ENCODE measurements around the gene GRIN3A.

Gene GRIN3A

DNA sequence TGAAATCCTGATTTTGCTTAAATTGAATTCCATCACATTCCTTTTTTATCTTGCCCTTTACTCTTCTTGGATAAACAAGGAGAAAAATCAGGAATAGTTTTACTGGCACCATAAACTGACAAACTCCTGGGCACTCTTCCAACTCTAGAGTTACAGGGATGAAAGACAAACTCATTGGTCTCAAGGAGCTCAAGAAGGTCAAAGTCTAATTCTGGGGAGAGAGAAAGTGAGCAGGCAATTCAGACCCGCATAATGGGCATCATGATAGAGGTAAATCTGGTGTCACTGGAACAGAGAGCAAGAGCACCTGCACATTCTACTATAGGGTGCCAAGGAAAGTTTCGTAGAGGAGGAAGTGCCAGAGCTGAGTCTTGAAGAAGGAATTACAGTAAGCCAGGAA lies 64.8 kb downstream of the GRIN3A start:
- WGBS (ENCODE audit: insufficient coverage, insufficient read length) = no CpG with 5 or more reads among the region's 2 CpGs
- Histone ChIP-seq H3K9me3 (ENCODE audit: control insufficient read depth, insufficient read depth, low read length) (no peaks in the 10 kb centered on the region; the same call in 1 of the 2 replicates), H3K27ac (ENCODE audit: low read length) (no peak overlapping the region), H3K4me1 (ENCODE audit: control insufficient read depth, insufficient read depth, low read length) (no peaks in the 10 kb centered on the region), H3K27me3 (ENCODE audit: control insufficient read depth, insufficient read depth, low read length) (no peaks in the 10 kb centered on the region), H3K36me3 (ENCODE audit: control insufficient read depth, insufficient read depth, low read length) (no peaks in the 10 kb centered on the region), H3K4me3 (ENCODE audit: low read length) (no peak overlapping the region)
- no peak for DNase-seq (ENCODE audit: low read depth, low spot score)

DNA sequence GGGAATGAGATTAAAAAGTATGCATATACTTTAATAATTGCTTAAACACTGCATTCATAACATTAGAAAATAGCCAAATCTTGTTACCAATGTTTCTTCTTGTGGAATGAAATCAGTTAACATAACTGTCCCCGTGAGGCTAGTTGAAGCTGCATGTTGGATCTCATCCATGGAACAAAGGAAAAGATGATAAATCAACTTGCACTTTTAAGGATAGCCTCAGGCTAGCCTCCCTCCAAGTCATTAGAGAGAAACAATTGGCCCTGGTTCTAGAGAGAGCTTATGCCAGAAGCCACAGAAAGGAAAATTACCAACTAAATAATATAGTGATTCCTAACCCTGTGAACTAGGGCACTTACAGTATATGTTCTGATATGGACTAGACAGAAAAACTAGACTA lies 66.9 kb downstream of the GRIN3A start:
- Histone ChIP-seq H3K4me3 (ENCODE audit: low read length) (no peak overlapping the region), H3K27ac (ENCODE audit: low read length) (no peak overlapping the region), H3K36me3 (ENCODE audit: control insufficient read depth, insufficient read depth, low read length) (no peaks in the 10 kb centered on the region), H3K4me1 (ENCODE audit: control insufficient read depth, insufficient read depth, low read length) (no peaks in the 10 kb centered on the region), H3K9me3 (ENCODE audit: control insufficient read depth, insufficient read depth, low read length) (no peaks in the 10 kb centered on the region; the same call in 1 of the 2 replicates), H3K27me3 (ENCODE audit: control insufficient read depth, insufficient read depth, low read length) (no peaks in the 10 kb centered on the region)
- WGBS (ENCODE audit: insufficient coverage, insufficient read length) = no CpG with 5 or more reads among the region's 1 CpG
- DNase-seq (ENCODE audit: low read depth, low spot score) = no peak

DNA sequence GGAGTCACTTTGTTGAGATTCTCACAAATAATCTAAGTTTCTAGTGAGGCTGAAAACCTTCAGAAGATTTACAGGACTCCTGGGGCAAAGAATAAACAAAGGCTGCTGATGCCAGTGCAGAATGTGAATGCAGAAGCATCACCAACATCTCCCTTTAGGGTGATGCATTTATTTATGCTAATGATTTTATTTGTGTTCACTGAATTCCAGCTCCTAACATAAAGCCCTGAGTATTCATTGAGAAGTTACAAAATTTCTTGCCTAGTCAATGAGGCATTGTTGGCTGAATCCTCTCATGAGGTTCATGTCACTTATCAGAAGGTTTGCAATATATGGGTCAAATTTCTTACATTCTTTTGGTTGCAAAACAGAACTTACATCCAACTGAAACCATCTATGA lies 70.0 kb downstream of the GRIN3A start:
- H3K9me3 ChIP-seq (ENCODE audit: control insufficient read depth, insufficient read depth, low read length) = no peaks in the 10 kb centered on the region; the same call in 1 of the 2 replicates
- no peaks in the 10 kb centered on the region for H3K4me1 ChIP-seq (ENCODE audit: control insufficient read depth, insufficient read depth, low read length)
- no peak overlapping the region for H3K4me3 ChIP-seq (ENCODE audit: low read length)
- H3K27me3 ChIP-seq (ENCODE audit: control insufficient read depth, insufficient read depth, low read length) = no peaks in the 10 kb centered on the region
- H3K36me3 ChIP-seq (ENCODE audit: control insufficient read depth, insufficient read depth, low read length) = no peaks in the 10 kb centered on the region
- H3K27ac ChIP-seq (ENCODE audit: low read length) = no peak overlapping the region
- DNase-seq (ENCODE audit: low read depth, low spot score) = no peak

DNA sequence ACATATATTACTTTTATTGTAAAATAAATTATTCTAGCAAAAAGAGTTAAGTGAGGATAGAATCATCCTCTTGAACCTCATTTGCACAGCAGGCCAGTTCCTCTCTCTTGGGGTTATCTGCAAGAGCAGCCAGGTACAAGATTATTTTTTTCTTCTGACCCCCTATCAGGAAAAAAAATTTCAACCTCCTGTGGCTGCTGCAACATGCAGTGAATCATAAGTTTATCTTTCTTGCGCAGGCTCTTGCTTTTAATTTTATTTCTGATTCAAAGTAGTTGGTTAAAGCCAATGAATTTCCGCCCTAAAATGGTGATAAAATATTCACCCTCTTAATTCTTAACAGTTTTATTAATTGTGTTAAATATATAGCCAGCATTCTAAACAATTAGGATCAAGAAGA lies 74.0 kb downstream of the GRIN3A start:
- H3K27ac ChIP-seq (ENCODE audit: low read length) = no peak overlapping the region
- WGBS (ENCODE audit: insufficient coverage, insufficient read length) = no CpG with 5 or more reads among the region's 2 CpGs
- H3K27me3 ChIP-seq (ENCODE audit: control insufficient read depth, insufficient read depth, low read length) = no peaks in the 10 kb centered on the region
- no peak for DNase-seq (ENCODE audit: low read depth, low spot score)
- no peaks in the 10 kb centered on the region for H3K4me1 ChIP-seq (ENCODE audit: control insufficient read depth, insufficient read depth, low read length)
- H3K36me3 ChIP-seq (ENCODE audit: control insufficient read depth, insufficient read depth, low read length) = no peaks in the 10 kb centered on the region
- no peak overlapping the region for H3K4me3 ChIP-seq (ENCODE audit: low read length)
- H3K9me3 ChIP-seq (ENCODE audit: control insufficient read depth, insufficient read depth, low read length) = no peaks in the 10 kb centered on the region; the same call in 1 of the 2 replicates

DNA sequence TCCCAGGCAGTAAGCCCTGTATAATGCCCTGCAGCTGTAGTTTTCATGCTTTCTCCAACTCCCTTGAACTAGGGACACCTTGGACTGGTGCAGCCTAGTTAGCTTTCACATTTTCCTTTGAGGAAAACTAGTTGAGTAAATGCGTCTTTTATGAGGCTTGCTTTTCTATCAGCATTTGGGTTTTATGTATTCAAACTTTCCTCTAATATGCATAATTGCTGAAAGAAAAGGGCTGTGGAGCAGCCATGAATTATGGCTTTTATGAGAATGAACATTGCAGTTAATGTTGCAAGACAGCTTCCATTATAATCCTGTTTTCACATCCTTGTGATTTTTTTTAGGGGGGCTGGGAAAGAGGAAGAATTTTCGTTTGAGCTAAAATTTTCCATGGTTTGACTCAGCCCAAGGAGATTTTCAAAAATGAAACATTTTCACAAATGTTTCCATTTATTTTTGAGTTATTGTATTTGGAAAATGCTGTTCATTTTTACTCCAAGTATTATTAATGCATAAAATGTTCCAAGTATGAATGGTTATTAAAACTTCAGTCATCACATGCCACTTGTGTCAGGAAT lies 85.8 kb downstream of the GRIN3A start:
- no peaks in the 10 kb centered on the region for H3K9me3 ChIP-seq (ENCODE audit: control insufficient read depth, insufficient read depth, low read length)
- DNase-seq (ENCODE audit: low read depth, low spot score) = no peak
- no peak overlapping the region for H3K27ac ChIP-seq (ENCODE audit: low read length)
- no peak overlapping the region for H3K4me3 ChIP-seq (ENCODE audit: low read length)
- no peaks in the 10 kb centered on the region for H3K4me1 ChIP-seq (ENCODE audit: control insufficient read depth, insufficient read depth, low read length)
- no CpG with 5 or more reads among the region's 2 CpGs for WGBS (ENCODE audit: insufficient coverage, insufficient read length)
- no peaks in the 10 kb centered on the region for H3K27me3 ChIP-seq (ENCODE audit: control insufficient read depth, insufficient read depth, low read length)
- H3K36me3 ChIP-seq (ENCODE audit: control insufficient read depth, insufficient read depth, low read length) = no peaks in the 10 kb centered on the region

DNA sequence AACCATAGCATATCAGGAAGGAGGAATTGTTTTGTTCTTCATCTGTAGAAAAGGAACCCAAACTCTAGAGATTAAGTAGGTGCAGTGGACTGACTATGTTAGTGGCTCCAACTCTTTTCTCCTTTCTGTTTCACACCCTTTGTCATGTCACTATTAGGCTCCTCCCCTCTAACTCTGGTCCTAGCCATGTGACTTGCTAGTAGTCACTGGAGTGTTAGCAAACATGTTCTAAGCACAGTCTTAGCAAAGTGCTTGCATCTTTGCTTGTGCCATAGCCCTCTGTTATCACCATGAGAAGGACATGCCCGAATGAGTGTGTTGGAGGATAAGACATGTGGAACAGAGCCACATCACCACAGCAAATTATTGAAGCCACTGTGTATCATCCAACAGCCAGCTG lies 88.3 kb downstream of the GRIN3A start:
- no peak overlapping the region for H3K4me3 ChIP-seq (ENCODE audit: low read length)
- no CpG with 5 or more reads among the region's 1 CpG for WGBS (ENCODE audit: insufficient coverage, insufficient read length)
- H3K4me1 ChIP-seq (ENCODE audit: control insufficient read depth, insufficient read depth, low read length) = no peaks in the 10 kb centered on the region
- DNase-seq (ENCODE audit: low read depth, low spot score) = no peak
- H3K36me3 ChIP-seq (ENCODE audit: control insufficient read depth, insufficient read depth, low read length) = no peaks in the 10 kb centered on the region
- H3K27ac ChIP-seq (ENCODE audit: low read length) = no peak overlapping the region
- no peaks in the 10 kb centered on the region for H3K9me3 ChIP-seq (ENCODE audit: control insufficient read depth, insufficient read depth, low read length)
- H3K27me3 ChIP-seq (ENCODE audit: control insufficient read depth, insufficient read depth, low read length) = no peaks in the 10 kb centered on the region

DNA sequence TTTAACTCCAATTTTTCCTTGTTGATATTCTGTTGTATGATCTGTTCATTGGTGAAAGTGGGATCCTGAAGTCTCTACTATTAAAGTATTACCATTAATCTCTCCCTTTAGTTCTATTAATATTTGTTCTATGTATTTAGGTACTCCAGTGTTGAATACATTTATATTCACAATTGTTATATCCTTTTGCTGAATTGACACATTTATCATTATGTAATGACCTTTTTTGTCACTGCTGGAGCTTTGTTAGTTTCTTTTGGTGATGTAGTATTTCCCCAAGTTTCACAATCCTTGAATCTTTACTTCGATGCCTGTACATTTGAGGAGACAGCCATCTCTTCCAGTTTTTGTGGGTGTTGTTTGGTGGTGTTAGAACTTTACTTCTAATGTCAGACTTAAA lies 90.0 kb downstream of the GRIN3A start:
- H3K27ac ChIP-seq (ENCODE audit: low read length) = no peak overlapping the region
- no CpG with 5 or more reads among the region's 1 CpG for WGBS (ENCODE audit: insufficient coverage, insufficient read length)

DNA sequence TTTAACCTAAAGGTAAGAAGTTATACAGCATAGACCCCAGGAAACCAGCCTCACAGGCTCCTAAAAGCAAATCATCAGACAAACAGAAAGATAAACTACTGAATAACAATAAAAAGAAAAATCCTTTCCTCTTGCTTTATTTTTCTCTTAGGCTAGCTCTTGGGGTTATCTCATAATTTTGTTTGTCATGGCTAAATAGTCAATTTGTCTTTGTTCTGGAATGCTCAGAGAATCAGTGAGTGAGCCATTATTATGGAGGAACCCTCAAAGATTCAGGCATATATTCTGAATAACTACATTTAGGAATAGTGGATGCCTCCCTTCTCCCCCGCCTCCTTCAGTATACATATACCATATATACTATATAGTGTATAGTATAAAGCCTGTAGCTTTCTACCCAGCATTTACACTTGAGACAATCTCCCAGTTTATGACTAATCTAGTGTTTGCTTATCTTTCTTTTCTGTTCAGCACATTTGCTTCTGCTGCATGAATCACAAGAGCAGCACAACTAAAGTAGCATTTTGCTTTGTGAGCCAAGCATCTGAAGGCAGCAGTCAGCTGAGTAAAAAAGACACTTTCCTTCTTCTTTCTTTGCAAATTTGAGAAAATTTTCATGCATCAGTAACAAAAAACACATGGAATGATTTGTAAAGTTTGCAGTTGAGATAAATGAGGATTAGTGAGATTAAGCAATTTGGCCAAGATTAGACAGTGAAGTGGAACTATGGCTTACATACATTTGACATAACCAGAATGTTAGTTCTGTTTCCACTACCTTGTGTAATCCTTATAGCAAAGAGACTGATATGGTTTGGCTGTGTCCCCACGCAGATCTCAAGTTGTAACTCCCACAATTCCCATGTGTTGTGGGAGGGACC lies 98.4 kb downstream of the GRIN3A start:
- H3K9me3 ChIP-seq (ENCODE audit: control insufficient read depth, insufficient read depth, low read length) = peaks cover 2% of the 10 kb centered on the region
- no peaks in the 10 kb centered on the region for H3K27me3 ChIP-seq (ENCODE audit: control insufficient read depth, insufficient read depth, low read length)
- no CpG with 5 or more reads among the region's 2 CpGs for WGBS (ENCODE audit: insufficient coverage, insufficient read length)
- H3K36me3 ChIP-seq (ENCODE audit: control insufficient read depth, insufficient read depth, low read length) = no peaks in the 10 kb centered on the region
- no peaks in the 10 kb centered on the region for H3K4me1 ChIP-seq (ENCODE audit: control insufficient read depth, insufficient read depth, low read length)
- no peak overlapping the region for H3K4me3 ChIP-seq (ENCODE audit: low read length)
- no peak for DNase-seq (ENCODE audit: low read depth, low spot score)
- H3K27ac ChIP-seq (ENCODE audit: low read length) = no peak overlapping the region

More for the DNA sequence above, 90.0 kb downstream of the GRIN3A start:
- no peak for DNase-seq (ENCODE audit: low read depth, low spot score)
- no peaks in the 10 kb centered on the region for H3K9me3 ChIP-seq (ENCODE audit: control insufficient read depth, insufficient read depth, low read length)
- H3K36me3 ChIP-seq (ENCODE audit: control insufficient read depth, insufficient read depth, low read length) = no peaks in the 10 kb centered on the region
- no peaks in the 10 kb centered on the region for H3K27me3 ChIP-seq (ENCODE audit: control insufficient read depth, insufficient read depth, low read length)
- H3K4me1 ChIP-seq (ENCODE audit: control insufficient read depth, insufficient read depth, low read length) = no peaks in the 10 kb centered on the region
- no peak overlapping the region for H3K4me3 ChIP-seq (ENCODE audit: low read length)

DNA sequence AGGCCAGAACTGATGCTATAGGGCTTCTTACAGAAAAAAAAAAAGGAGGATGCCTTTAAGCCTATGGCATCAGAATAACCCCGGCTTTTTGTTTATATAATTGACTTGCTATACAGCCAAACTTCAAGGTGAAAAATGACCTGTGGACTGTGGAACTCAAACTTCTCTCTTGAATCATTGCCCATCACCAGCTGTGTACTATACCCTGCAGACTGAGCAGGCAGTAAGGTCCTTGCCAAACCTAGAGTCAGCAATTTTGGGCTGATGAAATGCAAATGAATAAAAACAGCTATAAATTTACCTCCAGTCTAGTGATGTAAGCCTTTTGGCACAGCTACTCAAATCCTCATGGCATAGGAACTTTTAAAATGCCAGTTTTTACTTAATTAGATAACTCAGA lies 99.1 kb downstream of the GRIN3A start:
- Histone ChIP-seq H3K4me3 (ENCODE audit: low read length) (no peak overlapping the region), H3K27ac (ENCODE audit: low read length) (no peak overlapping the region), H3K36me3 (ENCODE audit: control insufficient read depth, insufficient read depth, low read length) (no peaks in the 10 kb centered on the region), H3K4me1 (ENCODE audit: control insufficient read depth, insufficient read depth, low read length) (no peaks in the 10 kb centered on the region), H3K27me3 (ENCODE audit: control insufficient read depth, insufficient read depth, low read length) (no peaks in the 10 kb centered on the region), H3K9me3 (ENCODE audit: control insufficient read depth, insufficient read depth, low read length) (peaks cover 2% of the 10 kb centered on the region)
- no CpG with 5 or more reads among the region's 1 CpG for WGBS (ENCODE audit: insufficient coverage, insufficient read length)
- DNase-seq (ENCODE audit: low read depth, low spot score) = no peak

DNA sequence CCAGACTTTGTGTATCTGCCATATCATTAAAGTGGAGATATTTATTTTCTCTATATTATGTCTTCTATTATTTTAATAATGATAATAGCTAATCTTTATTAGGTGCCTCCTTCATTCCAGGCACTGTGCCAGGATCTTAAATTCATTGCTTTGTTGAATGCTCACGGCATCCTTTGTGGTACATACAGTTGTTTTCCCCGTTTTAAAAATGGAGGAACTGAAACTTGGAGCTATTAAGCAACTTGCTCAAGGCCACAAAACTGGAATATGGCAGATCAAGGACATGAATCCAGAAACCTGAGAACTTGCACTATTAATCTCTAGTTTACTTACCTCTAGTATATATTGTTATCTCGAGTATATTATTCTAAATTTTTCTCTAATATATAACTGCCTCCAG lies 102.2 kb downstream of the GRIN3A start:
- Histone ChIP-seq H3K4me3 (ENCODE audit: low read length) (no peak overlapping the region), H3K27ac (ENCODE audit: low read length) (no peak overlapping the region), H3K4me1 (ENCODE audit: control insufficient read depth, insufficient read depth, low read length) (no peaks in the 10 kb centered on the region), H3K27me3 (ENCODE audit: control insufficient read depth, insufficient read depth, low read length) (no peaks in the 10 kb centered on the region), H3K36me3 (ENCODE audit: control insufficient read depth, insufficient read depth, low read length) (no peaks in the 10 kb centered on the region), H3K9me3 (ENCODE audit: control insufficient read depth, insufficient read depth, low read length) (no peaks in the 10 kb centered on the region)
- WGBS (ENCODE audit: insufficient coverage, insufficient read length) = no CpG with 5 or more reads among the region's 3 CpGs
- no peak for DNase-seq (ENCODE audit: low read depth, low spot score)

DNA sequence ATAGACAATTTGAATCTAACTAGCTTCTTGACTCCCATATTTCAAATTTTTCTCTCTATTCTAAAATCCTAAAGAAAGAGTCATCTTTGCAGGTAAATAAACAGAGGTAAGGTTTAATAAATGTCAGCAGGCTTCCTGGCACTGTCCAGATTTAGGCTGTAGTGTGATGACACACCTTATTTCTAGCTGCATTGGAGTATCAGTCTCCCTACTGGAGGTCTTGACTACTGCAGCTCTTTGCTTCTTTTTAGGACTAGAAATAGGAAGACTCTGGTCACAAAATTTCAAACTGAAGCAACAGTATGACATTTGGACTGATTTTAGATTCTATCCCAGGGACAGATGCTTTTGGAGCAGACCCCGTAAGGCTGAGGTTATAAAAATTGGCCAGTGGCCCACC lies 103.0 kb downstream of the GRIN3A start:
- no CpG with 5 or more reads among the region's 1 CpG for WGBS (ENCODE audit: insufficient coverage, insufficient read length)
- DNase-seq (ENCODE audit: low read depth, low spot score) = no peak
- Histone ChIP-seq H3K4me1 (ENCODE audit: control insufficient read depth, insufficient read depth, low read length) (no peaks in the 10 kb centered on the region), H3K36me3 (ENCODE audit: control insufficient read depth, insufficient read depth, low read length) (no peaks in the 10 kb centered on the region), H3K4me3 (ENCODE audit: low read length) (no peak overlapping the region), H3K27ac (ENCODE audit: low read length) (no peak overlapping the region), H3K9me3 (ENCODE audit: control insufficient read depth, insufficient read depth, low read length) (no peaks in the 10 kb centered on the region), H3K27me3 (ENCODE audit: control insufficient read depth, insufficient read depth, low read length) (no peaks in the 10 kb centered on the region)
